A549 (cell line): Measurements from ENCODE around the gene LMF2. TPM values are rescaled to one million over a fixed set of nuclear protein-coding genes. Genes with fewer than 3 reads are reported as not detected.
"Not testable (repeated sequence)": the region's sequence is repeated elsewhere in the genome, so short reads cannot be mapped to it uniquely, and the experiment has no call there.

Experiments
- ATAC-seq, 2 experiments: fragments of 200-7000 bp in 1 of 2; fragments of >200 bp in 1 of 2; cut with Nextera tagmentation in 1 of 2; cut with Tn5 transposase in 1 of 2; 3 replicates each; pipeline versions ENCODE4 v1.8.0 to v1.9.1; 2018 to 2020; ENCODE audit warnings: mild to moderate bottlenecking in 1 of 2, moderate library complexity in 1 of 2
- CTCF ChIA-PET: fragments of 300-600 bp; sonication (Branson Sonifier 250); formaldehyde crosslinking; extraction: SDS; loops from one replicate; lab custom pipeline; 2021; ENCODE audit warnings: antibody characterized with exemption, inconsistent platforms; lab: Yijun Ruan, JAX
- POLR2A ChIA-PET: fragments of 350-600 bp; formaldehyde crosslinking; extraction: SDS; loops from one replicate; lab custom pipeline; 2021; ENCODE audit warnings: antibody characterized with exemption, inconsistent platforms; lab: Yijun Ruan, JAX
- DNase-seq, 2 experiments: peaks; one replicate each; pipeline versions ENCODE4 v3.0.0 to v3.0.0-alpha.2; 2011 to 2016; ENCODE audit warnings: low read depth in 1 of 2, low spot score in 1 of 2
- FAIRE-seq: peaks from 2 replicates; lab custom pipeline; 2011; peaks lifted over from hg19 to GRCh38; lab: Jason Lieb, UNC
- H3K27ac ChIP-seq, 2 experiments: fragments of >200 bp; sonication (Bioruptor Twin); formaldehyde crosslinking; 3 replicates each; pipeline ENCODE4 v1.5.1; 2016 to 2017
- H3K4me1 ChIP-seq: fragments of >200 bp; sonication (Bioruptor Twin); formaldehyde crosslinking; 3 replicates; pipeline ENCODE4 v1.6.1; 2016
- H3K4me2 ChIP-seq: fragments of >200 bp; sonication (Bioruptor Twin); formaldehyde crosslinking; 3 replicates; pipeline ENCODE4 v1.6.1; 2016
- H3K4me3 ChIP-seq: fragments of >200 bp; sonication (Bioruptor Twin); formaldehyde crosslinking; 3 replicates; pipeline ENCODE4 v1.5.1; 2016
- H3K9me3 ChIP-seq: fragments of >200 bp; sonication (Bioruptor Twin); formaldehyde crosslinking; 3 replicates; pipeline ENCODE4 v1.6.1; 2016
- CHD4 ChIP-seq: fragments of 200-600 bp; sonication (generic); IDR thresholded peaks from 2 replicates; pipeline ENCODE4 v1.6.1; 2016; ENCODE audit warnings: antibody characterized with exemption, mild to moderate bottlenecking, borderline replicate concordance
- EHF ChIP-seq: fragments of 250-450 bp; sonication (Bioruptor Pico); IDR thresholded peaks from 2 replicates; pipeline ENCODE4 v1.5.0; 2020; ENCODE audit warnings: mild to moderate bottlenecking
- FOSB ChIP-seq: fragments of 250-450 bp; sonication (Bioruptor Pico); IDR thresholded peaks from 2 replicates; pipeline ENCODE4 v1.5.0; 2020; ENCODE audit warnings: mild to moderate bottlenecking, moderate library complexity
- FOSL2 ChIP-seq, 2 experiments: fragments of 450-650 bp in 1 of 2; fragments of >200 bp in 1 of 2; sonication (Bioruptor Twin) in 1 of 2; formaldehyde crosslinking; IDR thresholded peaks; 2 replicates each; pipeline versions ENCODE4 v1.5.0 to v1.6.1; 2016 to 2020; ENCODE audit warnings: mild to moderate bottlenecking in 1 of 2, moderate library complexity in 1 of 2
- FOXS1 ChIP-seq: fragments of 250-450 bp; sonication (Bioruptor Pico); IDR thresholded peaks from 2 replicates; pipeline ENCODE4 v1.5.0; 2020; ENCODE audit warnings: mild to moderate bottlenecking, moderate library complexity
- GATA3 ChIP-seq: IDR thresholded peaks from 2 replicates; pipeline ENCODE4 v1.6.1; 2012; ENCODE audit warnings: borderline replicate concordance
- HOXB13 ChIP-seq: fragments of 250-450 bp; sonication (Bioruptor Pico); IDR thresholded peaks from 2 replicates; pipeline ENCODE4 v1.5.0; 2020; ENCODE audit warnings: low read depth, mild to moderate bottlenecking, moderate library complexity
- PHF8 ChIP-seq: fragments of 200-600 bp; sonication (generic); IDR thresholded peaks from 2 replicates; pipeline ENCODE4 v1.6.1; 2016; ENCODE audit warnings: low read depth, mild to moderate bottlenecking, antibody characterized with exemption, moderate library complexity, borderline replicate concordance
- POLR2AphosphoS2 ChIP-seq: conservative IDR thresholded peaks from 2 replicates; pipeline ENCODE4 v1.6.1; 2012; ENCODE audit warnings: low read length, improper control_type of control experiment, inconsistent platforms
- RARB ChIP-seq: fragments of 250-450 bp; sonication (Bioruptor Pico); IDR thresholded peaks from 2 replicates; pipeline ENCODE4 v1.8.0; 2021; ENCODE audit warnings: mild to moderate bottlenecking, moderate library complexity
- RCOR1 ChIP-seq: fragments of 150-350 bp; IDR thresholded peaks from 2 replicates; pipeline ENCODE4 v1.6.1; 2014; ENCODE audit warnings: antibody characterized with exemption, low read length, low read depth
- RFX5 ChIP-seq: fragments of 450-650 bp; IDR thresholded peaks from 2 replicates; pipeline ENCODE4 v1.7.1; 2014; ENCODE audit warnings: antibody characterized with exemption, mild to moderate bottlenecking, moderate library complexity
- SMC3 ChIP-seq: fragments of >200 bp; sonication (Bioruptor Twin); formaldehyde crosslinking; IDR thresholded peaks from 3 replicates; pipeline ENCODE4 v1.6.1; 2018; ENCODE audit warnings: inconsistent platforms
- TP53 ChIP-seq: fragments of 250-450 bp; sonication (Bioruptor Pico); IDR thresholded peaks from 2 replicates; pipeline ENCODE4 v1.5.0; 2021; ENCODE audit warnings: mild to moderate bottlenecking, moderate library complexity
- ZFP36 ChIP-seq: fragments of 450-650 bp; IDR thresholded peaks from 2 replicates; pipeline ENCODE4 v1.6.1; 2014; ENCODE audit warnings: borderline replicate concordance; ENCODE audit not compliant: partially characterized antibody
- ZNF302 ChIP-seq: fragments of 250-450 bp; sonication (Bioruptor Pico); IDR thresholded peaks from 2 replicates; pipeline ENCODE4 v1.9.0; 2021; ENCODE audit warnings: inconsistent platforms, mild to moderate bottlenecking, moderate library complexity
- ZSCAN20 ChIP-seq: fragments of 250-450 bp; sonication (Bioruptor Pico); IDR thresholded peaks from 2 replicates; pipeline ENCODE4 v1.8.0; 2022; ENCODE audit warnings: mild to moderate bottlenecking, moderate library complexity
- WGBS: methylation state at CpG from one replicate; pipeline ENCODE4 v1.1.6; 2017; ENCODE audit errors: missing lambda C conversion rate; 5-methylcytosine and 5-hydroxymethylcytosine counted together
- polyA plus RNA-seq, 4 experiments: library from polyadenylated mRNA; depleted of rRNA in 3 of 4; stranded (reverse); fragments of >200 nt; fragmentation: RNase III in 1 of 4; extraction: RNeasy Plus Mini Kit Qiagen cat#74134 plus additional on column Dnase treatment in 1 of 4; gene quantifications; 2 replicates in 3 of 4; 3 replicates in 1 of 4; pipeline ENCODE4 v1.2.3, GENCODE V29; 2011 to 2017
- TF ChIP-seq, protein P1 (sequence below): fragments of 150-350 bp; IDR thresholded peaks from 2 replicates; pipeline ENCODE4 v1.6.1; 2014; ENCODE audit warnings: low read depth, mild to moderate bottlenecking, low read length
- TF ChIP-seq, protein P2 (sequence below): IDR thresholded peaks from 2 replicates; pipeline ENCODE4 v1.6.1; 2012

Gene LMF2
- polyA plus RNA-seq, 2 of the 4 experiments (the other 2 are of a cell fraction): 13.0 to 32.5 TPM

DNA sequence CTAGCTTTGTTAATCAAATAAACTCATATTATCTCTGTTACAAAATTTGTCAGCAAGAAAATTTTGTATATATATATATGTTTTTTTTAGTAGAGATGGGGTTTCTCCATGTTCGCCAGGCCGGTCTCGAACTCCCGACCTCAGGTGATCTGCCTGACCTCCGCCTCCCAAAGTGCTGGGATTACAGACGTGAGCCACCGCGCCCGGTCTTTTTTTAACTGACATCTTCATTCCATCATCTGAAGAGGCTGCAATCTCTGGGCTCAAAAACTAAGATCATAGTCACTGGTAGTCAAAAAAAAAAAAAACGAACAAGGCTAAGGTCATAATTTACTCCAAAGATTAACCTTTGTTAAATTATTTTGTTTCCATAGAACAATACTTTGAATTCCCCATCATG, 32.9 kb upstream of the LMF2 start:
- Histone ChIP-seq H3K4me3 (no peak overlapping the region), H3K4me2 (peak overlapping the region; percentile 75), H3K4me1 (peaks cover 61% of the 10 kb centered on the region), H3K27ac (peak overlapping the region; percentile 76 to 92), H3K9me3 (no peaks in the 10 kb centered on the region)
- CTCF ChIA-PET: interaction anchor here (0.6 to 4.1 kb wide), 5 partner anchors 15 to 107 kb away, joined by 3 to 19 read pairs (median 5); partner anchors contain the start of genes SCO2 and SYCE3
- POLR2A ChIA-PET: interaction anchor here (0.5 to 1.8 kb wide), 3 partner anchors 8 to 29 kb away, joined by 4 to 13 read pairs (median 5); no protein-coding TSS in a partner anchor
- FAIRE-seq (no peak), DNase-seq (no peak), ATAC-seq (no peak)
- TF ChIP-seq FOSL2 (IDR thresholded peaks at IDR 0.05) (no peak), FOSL2 (CRISPR knock-in tag; IDR thresholded peaks at IDR 0.05) (no peak), GATA3 (no peak), POLR2AphosphoS2 (no peak)
- WGBS: 79% methylated on average over 10 of the region's 10 CpGs

DNA sequence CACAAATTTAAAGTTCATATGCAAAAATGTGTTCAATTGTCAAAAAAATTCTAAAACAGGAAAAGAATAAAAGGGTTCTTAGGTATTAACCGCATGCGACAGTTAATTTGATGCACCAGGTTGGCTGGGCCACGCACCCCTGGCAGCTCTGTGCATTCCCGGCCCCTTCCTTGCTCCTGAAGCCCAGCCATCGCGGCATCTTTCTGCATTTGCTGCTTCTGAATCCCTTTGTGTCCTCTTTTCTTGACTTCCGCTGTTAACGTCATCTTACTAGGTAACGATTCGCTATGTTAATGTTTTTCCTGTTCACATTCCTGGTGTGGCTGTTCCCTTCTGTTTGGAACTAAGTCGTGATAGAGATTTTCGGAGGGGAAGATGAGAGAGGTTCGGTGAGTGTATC, 30.3 kb upstream of the LMF2 start:
- H3K4me2 ChIP-seq: no peak overlapping the region; the same call in 2 of the 3 replicates
- CTCF ChIA-PET: interaction anchor here (0.9 to 4.1 kb wide), 4 partner anchors 12 to 82 kb away, joined by 3 to 19 read pairs (median 6); partner anchors contain the start of gene SYCE3
- no peak for FAIRE-seq
- no peak for ATAC-seq
- POLR2A ChIA-PET: no interaction called here
- H3K27ac ChIP-seq: peak overlapping the region in 1 of 2 experiments; percentile 92; a peak in 3 of 6 replicates
- WGBS: 93% methylated on average over 13 of the region's 13 CpGs
- peaks cover 57% of the 10 kb centered on the region for H3K4me1 ChIP-seq
- no peak overlapping the region for H3K4me3 ChIP-seq
- TF ChIP-seq RARB (CRISPR knock-in tag) (no peak), RFX5 (no peak), ZFP36 (no peak), HOXB13 (no peak), ZSCAN20 (CRISPR knock-in tag) (no peak), FOSB (no peak)
- no peaks in the 10 kb centered on the region for H3K9me3 ChIP-seq
- DNase-seq: no peak

DNA sequence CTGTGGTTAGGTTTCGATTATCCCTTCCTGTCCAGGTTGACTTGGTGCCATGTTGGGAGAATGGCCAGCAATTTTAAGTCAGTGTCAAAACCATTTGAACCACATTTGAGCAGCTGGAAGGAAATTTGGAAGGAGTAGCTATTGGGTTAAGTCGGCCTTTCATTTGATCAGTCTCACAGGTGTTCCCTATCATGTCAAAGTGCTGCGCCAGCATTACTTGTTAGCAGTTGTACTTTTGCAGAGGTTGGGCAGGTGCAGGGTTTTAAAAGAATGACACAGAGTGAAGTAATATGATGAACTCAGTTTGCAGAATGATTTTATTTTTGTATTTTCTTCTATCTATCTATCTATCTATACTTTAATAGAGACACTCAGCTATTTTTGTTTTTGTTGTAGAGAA, 28.7 kb upstream of the LMF2 start:
- no peak overlapping the region for H3K4me2 ChIP-seq
- ChIA-PET CTCF (interaction anchor here (0.7 to 1.2 kb wide), 4 partner anchors 10 to 129 kb away, joined by 3 to 4 read pairs (median 4); partner anchors contain the start of gene SCO2), POLR2A (no interaction called here)
- WGBS: 88% methylated on average over 3 of the region's 3 CpGs
- H3K27ac ChIP-seq: no peak overlapping the region
- ATAC-seq (no peak), FAIRE-seq (no peak), DNase-seq (no peak)
- H3K4me3 ChIP-seq: no peak overlapping the region
- peaks cover 46% of the 10 kb centered on the region for H3K4me1 ChIP-seq
- TF ChIP-seq ZSCAN20 (CRISPR knock-in tag) (no peak), RCOR1 (no peak), ZNF302 (no peak), PHF8 (no peak), FOXS1 (no peak), TP53 (CRISPR knock-in tag) (no peak), EHF (CRISPR knock-in tag) (no peak)
- TF ChIP-seq, protein P1, sequence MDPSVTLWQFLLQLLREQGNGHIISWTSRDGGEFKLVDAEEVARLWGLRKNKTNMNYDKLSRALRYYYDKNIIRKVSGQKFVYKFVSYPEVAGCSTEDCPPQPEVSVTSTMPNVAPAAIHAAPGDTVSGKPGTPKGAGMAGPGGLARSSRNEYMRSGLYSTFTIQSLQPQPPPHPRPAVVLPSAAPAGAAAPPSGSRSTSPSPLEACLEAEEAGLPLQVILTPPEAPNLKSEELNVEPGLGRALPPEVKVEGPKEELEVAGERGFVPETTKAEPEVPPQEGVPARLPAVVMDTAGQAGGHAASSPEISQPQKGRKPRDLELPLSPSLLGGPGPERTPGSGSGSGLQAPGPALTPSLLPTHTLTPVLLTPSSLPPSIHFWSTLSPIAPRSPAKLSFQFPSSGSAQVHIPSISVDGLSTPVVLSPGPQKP: no peak
- TF ChIP-seq, protein P2, sequence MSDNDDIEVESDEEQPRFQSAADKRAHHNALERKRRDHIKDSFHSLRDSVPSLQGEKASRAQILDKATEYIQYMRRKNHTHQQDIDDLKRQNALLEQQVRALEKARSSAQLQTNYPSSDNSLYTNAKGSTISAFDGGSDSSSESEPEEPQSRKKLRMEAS: no peak
- H3K9me3 ChIP-seq: no peaks in the 10 kb centered on the region

GRCh38 chr22:50535113-50535512, 27.6 kb upstream of the LMF2 start:
- Histone ChIP-seq H3K4me1 (peaks cover 35% of the 10 kb centered on the region), H3K9me3 (no peaks in the 10 kb centered on the region), H3K27ac (no peak overlapping the region), H3K4me2 (no peak overlapping the region), H3K4me3 (no peak overlapping the region)
- TF ChIP-seq SMC3 (no peak), CHD4 (no peak)
- ChIA-PET POLR2A (no interaction called here), CTCF (interaction anchor here (1.0 to 1.7 kb wide), 3 partner anchors 9 to 28 kb away, joined by 3 read pairs; partner anchors contain the start of gene SYCE3)
- DNase-seq (no peak), ATAC-seq (no peak), FAIRE-seq (no peak)
- 94% methylated on average over 8 of the region's 8 CpGs for WGBS

GRCh38 chr22:50533856-50534711, 26.6 kb upstream of the LMF2 start:
- CTCF ChIA-PET: interaction anchor here (1.0 to 1.7 kb wide), 2 partner anchors 8 to 15 kb away, joined by 3 read pairs; no protein-coding TSS in a partner anchor
- peak overlapping the region; percentile 31 to 98; a peak in 5 of 6 replicates for H3K27ac ChIP-seq
- DNase-seq, H3K4me2 ChIP-seq, H3K9me3 ChIP-seq, H3K4me3 ChIP-seq, ATAC-seq, FAIRE-seq, POLR2A ChIA-PET: not testable (repeated sequence)
- 89% methylated on average over 21 of the region's 21 CpGs for WGBS
- peaks cover 32% of the 10 kb centered on the region for H3K4me1 ChIP-seq
